K562 (cell line): ENCODE results near the gene SERPINE1. TPM values are rescaled to one million over a fixed set of nuclear protein-coding genes. Genes with fewer than 3 reads are reported as not detected.
A peak's percentile ranks its signal among the peaks of the same experiment; 100 is the strongest.

ENCODE experiments used
- PCBP1 ChIP-seq: fragments of 200-400 bp; formaldehyde crosslinking; IDR thresholded peaks from 2 replicates; pipeline ENCODE4 v1.6.1; 2018; ENCODE audit warnings: mild to moderate bottlenecking, low read depth, low read length; ENCODE audit not compliant: poor library complexity, severe bottlenecking
- POLR3G ChIP-seq: IDR thresholded peaks from 2 replicates; pipeline ENCODE4 v1.6.1; 2011; ENCODE audit not compliant: insufficient read length, insufficient replicate concordance; ENCODE audit errors: extremely low read depth
- SMARCC2 ChIP-seq: fragments of 450-650 bp; IDR thresholded peaks from 2 replicates; pipeline ENCODE4 v1.6.1; 2017; ENCODE audit warnings: antibody characterized with exemption, moderate library complexity, mild to moderate bottlenecking, low read depth
- ZNF75A ChIP-seq: fragments of 450-650 bp; formaldehyde crosslinking; IDR thresholded peaks from 2 replicates; pipeline ENCODE4 v1.4.0; 2020; ENCODE audit warnings: mild to moderate bottlenecking
- ZNF79 ChIP-seq: fragments of 250-450 bp; sonication (Bioruptor Pico); IDR thresholded peaks from 2 replicates; pipeline ENCODE4 v1.4.0; 2020; ENCODE audit warnings: low read depth, mild to moderate bottlenecking, moderate library complexity
- polyA plus RNA-seq, 8 experiments: library from polyadenylated mRNA; depleted of rRNA in 4 of 8; stranded (reverse) in 5 of 8; unstranded in 3 of 8; fragments of >200 nt; fragmentation: Nextera tagmentation in 2 of 8; fragmentation: Illumina TruSeq in 1 of 8; extraction: Ambion mirVana in 2 of 8; extraction: Trizol in 1 of 8; gene quantifications; 2 replicates each; pipeline versions ENCODE4 v1.2.1 to v1.2.3, GENCODE V29; 2011 to 2014; ENCODE audit warnings: inconsistent platforms in 1 of 8, missing spikeins in 1 of 8
- total RNA-seq, 7 experiments: library from RNA; depleted of rRNA in 6 of 7; stranded (reverse); fragments of >200 nt in 6 of 7; fragmentation: Illumina TruSeq in 2 of 7; extraction: Trizol in 2 of 7; gene quantifications; 2 replicates each; pipeline versions ENCODE4 v1.2.1 to v1.2.3, GENCODE V29; 2011 to 2021; ENCODE audit warnings: low replicate concordance in 1 of 7
- TF ChIP-seq, protein P1 (sequence below): fragments of 450-650 bp; IDR thresholded peaks from 2 replicates; pipeline ENCODE4 v1.6.1; 2016; ENCODE audit warnings: missing biosample characterization, missing genetic modification characterization
- TF ChIP-seq, protein P2 (sequence below): fragments of 250-450 bp; sonication (Bioruptor Pico); IDR thresholded peaks from 2 replicates; pipeline ENCODE4 v1.8.0; 2021; ENCODE audit warnings: mild to moderate bottlenecking, moderate library complexity
- TF ChIP-seq, protein P3 (sequence below), 2 experiments: fragments of 450-650 bp; formaldehyde crosslinking in 1 of 2; IDR thresholded peaks; 2 replicates each; pipeline versions ENCODE4 v1.4.0 to v1.6.1; 2014 to 2020; ENCODE audit warnings: mild to moderate bottlenecking in 2 of 2, borderline replicate concordance in 1 of 2, low read depth in 1 of 2

The SERPINE1 gene
- total and polyA plus RNA-seq, 9 of the 15 experiments (the other 6 are each of a cell fraction or from before 2014, with no cell fraction given): 0.22 to 4.8 (median 0.91) TPM

DNA sequence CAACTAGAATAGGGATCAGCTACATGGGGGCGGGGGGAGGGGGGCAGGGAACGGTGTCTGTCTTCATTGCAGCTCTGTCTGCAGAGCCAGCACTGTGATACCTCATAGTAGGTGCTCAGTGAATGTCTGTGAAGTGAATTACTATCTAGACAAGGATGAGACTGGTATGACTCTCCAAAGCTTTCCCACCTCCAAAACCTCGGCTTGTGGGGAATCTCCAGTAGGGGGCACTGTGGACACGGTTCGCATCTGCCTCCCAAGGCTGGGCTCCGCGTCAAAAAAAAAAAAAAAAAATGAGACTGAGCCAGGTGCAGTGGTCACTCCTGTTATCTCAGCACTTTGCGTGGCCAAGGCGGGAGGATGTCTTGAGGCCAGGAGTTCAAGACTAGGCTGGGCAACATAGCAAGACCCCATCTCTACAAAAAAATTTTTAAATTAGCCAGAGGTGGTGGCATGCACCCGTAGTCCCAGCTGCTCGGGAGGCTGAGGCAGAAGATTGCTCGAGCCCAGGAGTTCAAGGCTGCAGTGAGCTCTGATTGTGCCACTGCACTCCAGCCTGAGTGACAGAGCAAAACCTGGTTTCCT lies 32.0 kb upstream of the SERPINE1 start (continued):
- TF ChIP-seq PCBP1 (no peak), ZNF75A (CRISPR knock-in tag) (no peak), ZNF79 (CRISPR knock-in tag) (no peak), POLR3G (no peak), SMARCC2 (no peak)
- TF ChIP-seq, protein P1, sequence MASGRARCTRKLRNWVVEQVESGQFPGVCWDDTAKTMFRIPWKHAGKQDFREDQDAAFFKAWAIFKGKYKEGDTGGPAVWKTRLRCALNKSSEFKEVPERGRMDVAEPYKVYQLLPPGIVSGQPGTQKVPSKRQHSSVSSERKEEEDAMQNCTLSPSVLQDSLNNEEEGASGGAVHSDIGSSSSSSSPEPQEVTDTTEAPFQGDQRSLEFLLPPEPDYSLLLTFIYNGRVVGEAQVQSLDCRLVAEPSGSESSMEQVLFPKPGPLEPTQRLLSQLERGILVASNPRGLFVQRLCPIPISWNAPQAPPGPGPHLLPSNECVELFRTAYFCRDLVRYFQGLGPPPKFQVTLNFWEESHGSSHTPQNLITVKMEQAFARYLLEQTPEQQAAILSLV (tag): no peak
- TF ChIP-seq, protein P2, sequence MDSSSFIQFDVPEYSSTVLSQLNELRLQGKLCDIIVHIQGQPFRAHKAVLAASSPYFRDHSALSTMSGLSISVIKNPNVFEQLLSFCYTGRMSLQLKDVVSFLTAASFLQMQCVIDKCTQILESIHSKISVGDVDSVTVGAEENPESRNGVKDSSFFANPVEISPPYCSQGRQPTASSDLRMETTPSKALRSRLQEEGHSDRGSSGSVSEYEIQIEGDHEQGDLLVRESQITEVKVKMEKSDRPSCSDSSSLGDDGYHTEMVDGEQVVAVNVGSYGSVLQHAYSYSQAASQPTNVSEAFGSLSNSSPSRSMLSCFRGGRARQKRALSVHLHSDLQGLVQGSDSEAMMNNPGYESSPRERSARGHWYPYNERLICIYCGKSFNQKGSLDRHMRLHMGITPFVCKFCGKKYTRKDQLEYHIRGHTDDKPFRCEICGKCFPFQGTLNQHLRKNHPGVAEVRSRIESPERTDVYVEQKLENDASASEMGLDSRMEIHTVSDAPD: no peak
- TF ChIP-seq, protein P3, sequence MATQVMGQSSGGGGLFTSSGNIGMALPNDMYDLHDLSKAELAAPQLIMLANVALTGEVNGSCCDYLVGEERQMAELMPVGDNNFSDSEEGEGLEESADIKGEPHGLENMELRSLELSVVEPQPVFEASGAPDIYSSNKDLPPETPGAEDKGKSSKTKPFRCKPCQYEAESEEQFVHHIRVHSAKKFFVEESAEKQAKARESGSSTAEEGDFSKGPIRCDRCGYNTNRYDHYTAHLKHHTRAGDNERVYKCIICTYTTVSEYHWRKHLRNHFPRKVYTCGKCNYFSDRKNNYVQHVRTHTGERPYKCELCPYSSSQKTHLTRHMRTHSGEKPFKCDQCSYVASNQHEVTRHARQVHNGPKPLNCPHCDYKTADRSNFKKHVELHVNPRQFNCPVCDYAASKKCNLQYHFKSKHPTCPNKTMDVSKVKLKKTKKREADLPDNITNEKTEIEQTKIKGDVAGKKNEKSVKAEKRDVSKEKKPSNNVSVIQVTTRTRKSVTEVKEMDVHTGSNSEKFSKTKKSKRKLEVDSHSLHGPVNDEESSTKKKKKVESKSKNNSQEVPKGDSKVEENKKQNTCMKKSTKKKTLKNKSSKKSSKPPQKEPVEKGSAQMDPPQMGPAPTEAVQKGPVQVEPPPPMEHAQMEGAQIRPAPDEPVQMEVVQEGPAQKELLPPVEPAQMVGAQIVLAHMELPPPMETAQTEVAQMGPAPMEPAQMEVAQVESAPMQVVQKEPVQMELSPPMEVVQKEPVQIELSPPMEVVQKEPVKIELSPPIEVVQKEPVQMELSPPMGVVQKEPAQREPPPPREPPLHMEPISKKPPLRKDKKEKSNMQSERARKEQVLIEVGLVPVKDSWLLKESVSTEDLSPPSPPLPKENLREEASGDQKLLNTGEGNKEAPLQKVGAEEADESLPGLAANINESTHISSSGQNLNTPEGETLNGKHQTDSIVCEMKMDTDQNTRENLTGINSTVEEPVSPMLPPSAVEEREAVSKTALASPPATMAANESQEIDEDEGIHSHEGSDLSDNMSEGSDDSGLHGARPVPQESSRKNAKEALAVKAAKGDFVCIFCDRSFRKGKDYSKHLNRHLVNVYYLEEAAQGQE (IDR thresholded peaks at IDR 0.05; ENCODE audit: borderline replicate concordance): peak; percentile 75
- TF ChIP-seq, protein P3 (CRISPR knock-in tag; IDR thresholded peaks at IDR 0.05; ENCODE audit: low read depth): no peak
- TF ChIP-seq, all 486 proteins: peak for 88
